ENCODE results near the gene KDM7A.

Gene KDM7A

DNA sequence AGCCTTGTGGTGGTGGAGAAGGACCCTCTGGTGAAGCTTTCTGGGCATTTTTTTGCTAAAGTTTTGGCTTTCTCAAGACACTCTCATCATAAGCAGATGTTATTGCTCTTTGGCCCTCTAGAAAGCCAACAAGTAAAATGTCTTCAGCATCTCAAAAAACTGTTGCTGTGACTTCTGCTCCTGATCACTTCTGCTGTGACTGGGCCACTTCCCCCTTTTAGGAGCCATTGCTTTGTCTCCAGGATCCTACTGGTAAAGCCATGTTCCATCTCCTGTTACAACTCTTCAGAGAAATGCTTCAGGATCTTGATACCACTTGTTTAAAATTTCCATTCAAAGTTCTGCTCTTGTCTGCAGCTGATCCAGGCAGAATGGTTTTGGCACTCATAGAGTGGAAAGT is 125.0 kb downstream of the KDM7A start:
- peak; percentile 48 for DNase-seq

DNA sequence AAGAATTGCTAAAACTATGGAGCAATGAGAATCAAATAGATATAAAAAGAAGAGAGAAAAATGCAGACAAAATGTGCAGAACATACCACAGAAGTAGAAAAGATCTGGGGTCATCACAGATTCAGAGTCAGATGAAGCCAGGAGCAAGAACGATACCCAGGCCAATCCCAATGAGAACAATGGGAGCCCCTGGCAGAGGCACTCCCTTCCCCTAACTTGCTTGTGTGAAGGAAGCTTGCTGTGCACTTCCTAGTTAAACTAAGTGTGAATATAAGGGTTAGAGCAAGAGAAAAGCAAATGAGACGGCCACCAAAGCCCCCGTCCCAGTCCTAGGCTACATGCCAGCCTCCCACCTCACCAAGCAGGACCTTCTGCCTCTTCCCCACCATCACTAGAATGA is 126.7 kb downstream of the KDM7A start:
- DNase-seq, result no peak

DNA sequence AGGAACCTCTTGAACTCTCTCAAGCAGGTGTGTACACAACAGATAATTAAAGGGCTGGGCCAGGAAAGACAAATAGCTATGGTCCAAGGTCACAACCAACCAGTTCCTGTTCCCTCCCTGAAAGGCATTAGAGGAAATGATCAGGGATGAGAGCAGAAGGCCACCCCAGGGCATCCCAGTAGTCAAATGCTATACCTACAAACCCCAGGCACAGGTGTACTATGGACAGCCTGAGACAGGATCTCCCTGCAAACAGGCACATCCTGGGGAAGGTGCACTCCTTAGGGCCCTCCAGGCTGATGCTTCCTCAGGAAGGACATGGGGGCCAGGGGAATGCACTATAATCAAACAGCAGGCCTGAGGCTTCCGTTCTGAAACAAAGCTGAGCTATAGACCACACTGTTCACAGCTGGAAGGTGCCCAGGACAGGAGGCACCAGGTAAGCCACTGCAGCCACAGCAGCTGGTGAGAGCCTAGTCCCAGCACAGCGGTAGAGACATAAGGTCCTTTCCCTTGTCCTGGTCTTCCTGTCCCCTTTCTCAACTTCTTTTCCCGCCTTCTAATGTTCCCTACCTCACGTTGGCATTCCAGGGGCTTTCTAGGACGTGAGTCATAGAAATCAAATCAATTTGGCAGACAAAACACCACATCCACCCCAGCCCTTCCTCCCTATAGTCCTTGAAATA is 127.3 kb downstream of the KDM7A start:
- DNase-seq, result no peak

DNA sequence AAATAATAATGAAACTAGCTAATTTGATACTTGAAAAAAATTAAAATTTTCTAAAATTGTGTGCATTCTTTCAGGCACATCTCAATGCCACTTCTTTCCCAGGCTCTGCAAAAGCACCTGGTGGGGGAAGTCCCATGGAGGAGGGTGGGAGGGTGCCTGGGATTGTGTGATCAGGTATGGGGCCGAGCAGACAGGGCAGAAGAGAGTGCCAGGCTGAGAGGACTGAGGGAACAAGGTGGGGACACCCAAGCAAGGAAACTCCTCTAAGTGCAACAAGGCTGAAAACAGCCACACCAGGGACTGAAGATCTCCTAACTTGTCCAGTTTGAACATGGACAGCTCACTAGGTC is 127.8 kb downstream of the KDM7A start:
- DNase-seq, result no peak

DNA sequence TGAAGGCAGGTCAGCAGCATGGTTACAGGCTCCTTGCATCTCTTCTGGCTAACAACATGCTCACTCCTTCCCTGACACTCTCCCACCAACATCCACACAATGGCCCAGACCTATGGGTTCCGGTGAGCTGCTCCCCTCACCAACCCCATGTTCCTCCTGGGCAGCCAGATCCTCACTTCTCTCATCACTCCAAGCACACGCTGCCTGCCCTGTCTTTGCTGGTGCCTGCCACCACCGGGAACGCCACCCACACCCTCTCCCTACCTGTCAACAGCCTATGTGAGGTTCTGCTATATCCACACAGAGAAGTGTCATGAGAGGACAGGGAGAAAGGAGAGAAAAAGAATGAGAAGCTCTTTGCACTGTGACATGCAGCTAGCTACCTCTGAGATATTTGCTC is 128.6 kb downstream of the KDM7A start:
- no peak for DNase-seq

DNA sequence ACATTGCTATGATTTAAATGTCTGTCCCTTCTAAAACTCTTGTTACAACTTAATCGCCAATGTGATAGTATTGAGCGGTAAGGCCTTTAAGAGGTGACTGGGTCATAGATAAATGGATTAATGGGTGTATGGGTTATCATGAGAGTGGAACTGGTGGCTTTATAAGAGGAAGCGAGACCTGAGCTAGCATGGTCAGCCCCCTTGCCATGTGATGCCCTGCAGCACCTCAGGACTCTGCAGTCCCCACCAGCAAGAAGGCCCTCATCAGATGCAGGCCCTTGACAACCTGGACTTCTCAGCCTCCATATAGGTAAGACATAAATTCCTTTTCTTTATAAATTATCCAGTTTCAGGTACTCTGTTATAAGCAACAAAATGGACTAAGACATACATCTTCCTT is 129.6 kb downstream of the KDM7A start:
- DNase-seq, result no peak

DNA sequence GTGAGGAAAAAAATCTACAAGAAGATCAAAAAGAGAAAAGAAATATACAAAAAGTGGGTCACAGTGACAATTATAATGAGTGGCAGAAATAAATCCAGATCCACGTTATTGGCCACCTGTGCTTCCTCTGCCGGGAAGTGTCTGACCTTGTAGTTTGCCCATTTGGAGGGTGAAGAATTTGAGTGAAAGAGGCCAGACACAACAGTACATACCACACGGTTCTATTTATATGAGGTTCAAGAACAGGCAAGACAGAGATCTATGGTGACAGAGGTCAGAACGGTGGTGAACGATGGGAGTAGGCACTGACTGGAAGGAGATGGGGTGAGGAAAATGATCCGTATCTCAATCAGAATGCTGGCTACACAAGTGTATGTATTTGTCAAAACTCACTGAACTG is 131.1 kb downstream of the KDM7A start:
- DNase-seq, result no peak

DNA sequence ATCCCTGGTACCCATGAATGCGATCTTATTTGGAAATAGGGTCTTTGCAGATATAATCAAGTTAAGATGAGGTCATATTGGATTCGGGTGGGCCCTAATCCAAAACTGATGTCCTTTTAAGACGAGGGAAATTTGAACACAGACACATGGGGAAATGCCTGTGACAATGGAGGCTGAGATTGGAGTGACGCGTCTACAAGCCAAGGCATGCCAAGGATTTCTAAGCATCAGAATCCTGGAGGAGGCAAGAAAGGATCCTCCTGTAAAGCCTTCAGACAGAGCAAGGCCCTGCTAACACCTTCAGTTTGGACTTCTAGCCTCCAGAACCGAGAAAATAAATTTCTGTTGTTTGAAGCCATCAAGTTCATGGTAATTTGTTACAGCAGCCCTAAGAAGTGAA is 132.5 kb downstream of the KDM7A start:
- no peak for DNase-seq

DNA sequence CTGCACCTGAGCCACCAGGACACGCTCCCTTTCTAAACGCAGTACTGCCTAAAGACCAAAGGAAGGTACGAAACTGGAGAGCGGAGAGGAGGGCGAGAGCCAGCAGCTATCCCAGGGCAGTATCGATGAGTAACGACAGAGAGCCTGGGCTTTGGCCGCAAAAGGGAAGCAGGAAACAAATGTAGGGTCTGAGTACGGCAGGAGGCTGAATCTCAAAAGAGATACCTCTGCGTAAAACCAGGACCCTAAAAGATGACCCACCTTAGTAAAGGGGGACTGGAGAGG is 134.5 kb downstream of the KDM7A start:
- DNase-seq, result no peak

DNA sequence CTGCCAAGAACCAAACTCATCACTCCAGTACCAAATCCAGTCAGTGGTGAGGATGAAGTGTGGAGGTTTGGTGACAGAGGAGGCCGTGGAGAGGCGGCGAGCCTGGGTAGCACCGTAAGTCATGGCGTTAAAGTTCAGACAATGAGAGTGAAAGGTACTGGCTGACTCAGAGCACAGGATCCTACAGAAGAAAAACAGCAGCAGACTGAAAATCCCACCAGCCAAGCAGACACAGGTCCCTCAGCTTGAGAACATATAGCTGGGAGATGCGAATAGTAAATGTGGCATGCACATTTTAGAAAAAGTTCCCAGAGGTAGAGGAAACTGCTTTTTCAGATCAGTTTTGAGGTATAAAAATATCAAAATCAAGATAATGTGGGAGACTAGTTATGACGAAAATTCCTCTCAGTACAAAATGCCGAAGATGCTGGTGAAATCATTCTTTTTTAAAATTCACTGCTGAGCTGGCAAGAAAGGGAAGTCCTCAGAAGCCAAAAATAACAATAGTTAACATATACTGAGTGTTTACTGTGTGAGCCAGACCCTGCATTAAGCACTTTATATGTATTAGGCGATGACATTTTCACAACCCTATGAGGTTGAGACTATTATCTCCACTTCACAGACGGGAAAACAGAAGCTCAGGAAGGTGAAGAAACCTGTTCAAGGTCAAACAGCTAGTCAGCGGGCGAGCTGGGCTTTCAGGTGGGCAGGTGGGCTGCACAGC is 135.0 kb downstream of the KDM7A start:
- no peak for DNase-seq

DNA sequence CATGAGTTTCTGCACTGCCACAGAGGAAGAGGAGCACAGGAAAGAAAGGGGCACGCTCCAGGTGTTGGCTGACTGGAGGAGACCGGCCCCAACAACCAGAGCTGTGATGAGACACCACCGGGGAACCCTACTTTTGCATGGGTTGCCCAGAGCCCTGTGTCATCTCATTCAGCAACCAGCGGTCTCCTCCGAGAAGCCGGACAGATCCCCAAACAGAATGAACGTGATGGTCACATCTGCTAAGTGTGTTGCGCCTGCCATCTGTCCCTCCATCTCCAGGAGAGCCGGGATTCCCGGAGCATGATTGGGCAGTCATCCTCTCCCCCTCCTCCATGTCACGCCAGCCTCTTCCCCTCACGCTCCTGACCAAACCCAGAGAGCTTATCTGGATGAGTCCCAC is 136.9 kb downstream of the KDM7A start:
- no peak for DNase-seq

DNA sequence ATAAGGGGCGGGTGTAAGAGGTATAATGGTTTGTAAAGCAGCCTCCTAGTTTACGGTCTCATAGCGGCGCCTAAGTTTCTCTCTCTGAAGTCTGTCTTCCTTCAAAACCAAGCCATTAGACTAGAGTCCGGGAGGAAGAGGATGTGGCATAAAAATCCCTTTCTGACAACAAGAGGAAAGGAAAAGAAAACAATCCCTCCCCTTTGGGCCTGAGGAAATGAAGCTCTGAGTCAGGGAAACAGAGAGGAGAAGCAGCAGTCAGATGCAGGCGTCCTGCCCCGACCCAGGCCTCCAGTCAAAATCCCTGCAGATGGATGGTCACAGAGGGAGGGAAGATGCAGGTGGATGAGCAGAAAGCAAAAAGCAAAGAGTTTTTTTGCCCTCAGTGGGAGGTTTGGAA is 137.7 kb downstream of the KDM7A start:
- no peak for DNase-seq

DNA sequence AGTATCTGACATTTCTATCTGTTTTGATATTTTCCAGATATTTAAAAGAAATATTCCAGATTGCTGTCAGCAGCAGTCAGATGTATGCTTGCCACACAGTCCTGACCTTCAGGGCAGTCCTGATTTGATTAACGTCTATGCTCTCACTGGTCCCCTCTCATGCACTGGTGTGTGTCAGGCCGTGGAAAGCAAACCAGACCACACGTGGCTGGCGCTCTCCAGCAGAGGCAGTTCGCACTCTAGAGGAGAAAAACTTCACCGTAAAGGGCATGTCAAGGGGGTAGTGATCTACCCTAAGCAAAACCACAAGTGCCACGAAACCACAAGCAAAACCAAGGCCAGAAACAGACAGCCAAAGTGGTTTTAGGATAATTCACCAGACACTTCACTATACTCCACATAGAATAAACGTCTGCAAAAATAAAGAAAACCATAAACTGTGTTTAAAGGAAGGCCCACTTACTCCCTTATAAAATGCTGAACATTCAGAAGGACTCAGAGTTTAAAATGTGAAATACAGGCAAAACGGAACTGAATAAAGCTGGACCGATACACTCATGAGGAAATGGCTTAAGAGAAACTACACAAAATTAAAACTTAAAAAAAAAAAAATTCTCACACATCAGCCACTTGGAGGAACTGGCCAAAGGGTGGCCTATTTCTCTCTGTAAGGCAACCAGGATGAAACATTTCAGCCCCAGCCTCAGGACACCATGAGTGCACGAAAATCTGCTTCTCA is 140.4 kb downstream of the KDM7A start:
- peak; percentile 50 for DNase-seq

DNA sequence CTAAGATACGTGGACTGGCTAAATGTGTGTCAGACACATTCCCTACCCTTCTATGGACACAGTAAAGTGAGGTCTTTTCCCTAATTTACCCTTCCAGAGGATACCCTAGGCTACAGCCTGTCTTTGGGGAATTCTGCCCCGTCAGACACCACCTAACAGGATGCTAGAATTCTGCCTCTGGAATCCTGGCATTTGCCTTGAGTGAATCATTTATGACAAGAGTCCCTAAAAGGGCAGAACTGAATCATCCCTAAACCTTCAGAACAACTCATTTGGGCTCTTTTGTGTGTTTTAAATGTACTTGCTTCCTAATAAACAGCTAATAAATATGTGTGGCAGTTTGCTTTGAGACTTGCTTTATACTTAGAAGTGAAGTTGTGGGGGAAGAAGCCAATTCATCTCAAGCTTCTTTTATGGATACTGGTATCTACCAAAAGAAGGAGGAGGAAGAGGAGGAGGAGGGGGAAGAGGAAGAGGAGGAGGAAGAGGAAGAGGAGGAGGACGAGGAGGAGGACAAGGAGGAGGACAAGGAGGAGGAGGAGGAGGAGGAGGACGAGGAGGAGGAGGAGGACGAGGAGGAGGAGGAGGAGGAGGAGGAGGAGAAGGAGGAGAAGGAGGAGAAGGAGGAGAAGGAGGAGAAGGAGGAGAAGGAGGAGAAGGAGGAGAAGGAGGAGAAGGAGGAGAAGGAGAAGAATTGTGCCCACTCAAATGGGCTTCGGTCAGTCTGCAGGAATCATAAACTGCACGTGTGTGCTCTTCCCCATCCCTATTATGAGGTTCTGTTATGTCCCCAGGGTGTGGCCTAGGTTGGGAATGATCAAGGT is 141.2 kb downstream of the KDM7A start:
- peak; percentile 41 for DNase-seq
